Endothelial cell (in vitro differentiated cells): Measurements from ENCODE around the gene NCSTN. TPM values are rescaled to one million over a fixed set of nuclear protein-coding genes. Genes with fewer than 3 reads are reported as not detected.

Experiments used
- DNase-seq: peaks from one replicate; pipeline ENCODE4 v3.0.0; 2021; ENCODE audit warnings: low spot score
- H3K27ac Mint-ChIP-seq: one replicate; pipeline ENCODE4 v1.8.0; 2021; ENCODE audit warnings: mixed read lengths, inconsistent platforms; ENCODE audit not compliant: unreplicated experiment
- H3K27me3 Mint-ChIP-seq: one replicate; pipeline ENCODE4 v1.8.0; 2021; ENCODE audit warnings: mild to moderate bottlenecking, moderate library complexity, mixed read lengths, inconsistent platforms; ENCODE audit not compliant: unreplicated experiment
- H3K36me3 Mint-ChIP-seq: one replicate; pipeline ENCODE4 v1.8.0; 2021; ENCODE audit warnings: mild to moderate bottlenecking, low read depth, mixed read lengths, inconsistent platforms; ENCODE audit not compliant: unreplicated experiment
- H3K4me1 Mint-ChIP-seq: one replicate; pipeline ENCODE4 v1.8.0; 2021; ENCODE audit warnings: mild to moderate bottlenecking, mixed read lengths, inconsistent platforms; ENCODE audit not compliant: unreplicated experiment
- H3K4me3 Mint-ChIP-seq: one replicate; pipeline ENCODE4 v1.8.0; 2021; ENCODE audit warnings: mild to moderate bottlenecking, mixed read lengths, inconsistent platforms; ENCODE audit not compliant: unreplicated experiment
- H3K9me3 Mint-ChIP-seq: one replicate; pipeline ENCODE4 v1.8.0; 2021; ENCODE audit warnings: mixed read lengths, inconsistent platforms; ENCODE audit not compliant: unreplicated experiment
- CTCF ChIP-seq: fragments of 200-600 bp; sonication (generic); IDR thresholded peaks from one replicate; pipeline ENCODE4 v1.5.0; 2021; ENCODE audit warnings: antibody characterized with exemption; ENCODE audit not compliant: unreplicated experiment
- total RNA-seq: library from RNA; stranded (reverse); fragmentation: NEBNext Ultra II Directional; extraction: Animal tissue kit (Norgen Biotek cat#: 25700); gene quantifications from one replicate; pipeline ENCODE4 v1.2.1, GENCODE V29; 2021; ENCODE audit not compliant: unreplicated experiment

The NCSTN gene
- total RNA-seq, 1 donor from 2014 or later, result 115 TPM

GRCh38 chr1:160325252-160325651 lies 17.9 kb upstream of the NCSTN start:
- no peak for TF ChIP-seq CTCF
- Mint-ChIP-seq H3K27ac (no peak overlapping the region), H3K4me3 (no peak overlapping the region), H3K36me3 (peaks cover 30% of the 10 kb centered on the region), H3K9me3 (no peaks in the 10 kb centered on the region), H3K4me1 (no peaks in the 10 kb centered on the region), H3K27me3 (no peaks in the 10 kb centered on the region)
- no peak for DNase-seq

GRCh38 chr1:160326418-160326817 lies 16.8 kb upstream of the NCSTN start:
- Mint-ChIP-seq H3K27ac (no peak overlapping the region), H3K4me3 (no peak overlapping the region), H3K4me1 (no peaks in the 10 kb centered on the region), H3K27me3 (peaks cover 2% of the 10 kb centered on the region), H3K9me3 (no peaks in the 10 kb centered on the region), H3K36me3 (peaks cover 30% of the 10 kb centered on the region)
- DNase-seq, result no peak
- TF ChIP-seq CTCF, result no peak

- Mint-ChIP-seq H3K27me3 (peaks cover 2% of the 10 kb centered on the region), H3K27ac (no peak overlapping the region), H3K9me3 (no peaks in the 10 kb centered on the region), H3K36me3 (peaks cover 33% of the 10 kb centered on the region), H3K4me3 (no peak overlapping the region), H3K4me1 (no peaks in the 10 kb centered on the region)
- DNase-seq, result no peak
- TF ChIP-seq CTCF, result no peak
Observed at GRCh38 chr1:160328184-160328583, 15.0 kb upstream of the NCSTN start.

- Mint-ChIP-seq H3K9me3 (no peaks in the 10 kb centered on the region), H3K27me3 (peaks cover 2% of the 10 kb centered on the region), H3K4me3 (no peak overlapping the region), H3K27ac (no peak overlapping the region), H3K36me3 (peaks cover 35% of the 10 kb centered on the region), H3K4me1 (no peaks in the 10 kb centered on the region)
- DNase-seq, result no peak
- no peak for TF ChIP-seq CTCF
Observed at GRCh38 chr1:160330119-160330518, 13.1 kb upstream of the NCSTN start.

GRCh38 chr1:160332516-160332915 lies 10.7 kb upstream of the NCSTN start:
- Mint-ChIP-seq H3K36me3 (peaks cover 29% of the 10 kb centered on the region), H3K27ac (no peak overlapping the region), H3K4me1 (no peaks in the 10 kb centered on the region), H3K27me3 (peaks cover 2% of the 10 kb centered on the region), H3K9me3 (no peaks in the 10 kb centered on the region), H3K4me3 (no peak overlapping the region)
- no peak for TF ChIP-seq CTCF
- DNase-seq, result no peak
